Suprapubic skin (tissue), 3 donors: ENCODE measurements around the gene NCBP3.

Source experiments
- CTCF ChIP-seq, 2 donors: fragments of 200-600 bp in 1 of 2; fragments of 450-650 bp in 1 of 2; sonication (generic) in 1 of 2; IDR thresholded peaks; one replicate each; pipeline ENCODE4 v1.5.1; 2016 to 2019; ENCODE audit warnings: antibody characterized with exemption in 2 of 2, mild to moderate bottlenecking in 1 of 2, moderate library complexity in 1 of 2
- POLR2AphosphoS5 ChIP-seq, 3 donors: sonication (generic); formaldehyde crosslinking; IDR thresholded peaks; one replicate each; pipeline ENCODE4 v1.6.1; 2017; ENCODE audit warnings: antibody characterized with exemption in 3 of 3

GRCh38 chr17:3812284-3812683, 33.8 kb downstream of the NCBP3 start:
- TF ChIP-seq POLR2AphosphoS5 (IDR thresholded peaks at IDR 0.05) (no peak), CTCF (IDR thresholded peaks at IDR 0.05) (no peak)
